Trophoblast cell (in vitro differentiated cells and primary cell): ENCODE results near the gene TMPRSS6.

ENCODE experiments used
- DNase-seq, 2 donors: peaks; one replicate each; pipeline ENCODE4 v3.0.0-alpha.2; 2016
- H2AFZ ChIP-seq: 2 replicates; pipeline ENCODE4 v1.6.1; 2013; ENCODE audit warnings: low read length, moderate library complexity, mild to moderate bottlenecking; ENCODE audit not compliant: insufficient read depth, poor library complexity
- H2AK5ac ChIP-seq: 2 replicates; pipeline ENCODE4 v1.6.1; 2013; ENCODE audit warnings: mild to moderate bottlenecking, low read length
- H2BK120ac ChIP-seq: 2 replicates; pipeline ENCODE4 v1.6.1; 2013; ENCODE audit warnings: low read length, mild to moderate bottlenecking, moderate library complexity; ENCODE audit not compliant: insufficient read depth, poor library complexity
- H2BK12ac ChIP-seq: 2 replicates; pipeline ENCODE4 v1.6.1; 2013; ENCODE audit warnings: mild to moderate bottlenecking, low read length, moderate library complexity
- H2BK5ac ChIP-seq: 2 replicates; pipeline ENCODE4 v1.6.1; 2013; ENCODE audit warnings: low read length, low read depth, moderate library complexity, mild to moderate bottlenecking; ENCODE audit not compliant: poor library complexity
- H3K14ac ChIP-seq: 2 replicates; pipeline ENCODE4 v1.6.1; 2013; ENCODE audit warnings: mild to moderate bottlenecking, low read length
- H3K18ac ChIP-seq: 2 replicates; pipeline ENCODE4 v1.6.1; 2013; ENCODE audit warnings: mild to moderate bottlenecking, low read length
- H3K23ac ChIP-seq: 2 replicates; pipeline ENCODE4 v1.6.1; 2013; ENCODE audit warnings: low read length
- H3K27ac ChIP-seq: 2 replicates; pipeline ENCODE4 v1.5.1; 2013; ENCODE audit warnings: low read depth, mild to moderate bottlenecking, inconsistent platforms, low read length, moderate library complexity
- H3K27me3 ChIP-seq: 2 replicates; pipeline ENCODE4 v1.6.1; 2013; ENCODE audit warnings: inconsistent platforms, mild to moderate bottlenecking, low read length, moderate library complexity; ENCODE audit not compliant: insufficient read depth
- H3K36me3 ChIP-seq, 2 experiments: 1 replicate in 1 of 2; 2 replicates in 1 of 2; pipeline ENCODE4 v1.6.1; 2013; ENCODE audit warnings: low read length in 2 of 2, mild to moderate bottlenecking in 2 of 2, moderate library complexity in 1 of 2; ENCODE audit not compliant: insufficient read depth in 2 of 2, control insufficient read depth in 1 of 2
- H3K4ac ChIP-seq: 2 replicates; pipeline ENCODE4 v1.6.1; 2013; ENCODE audit warnings: low read depth, mild to moderate bottlenecking, low read length, moderate library complexity
- H3K4me1 ChIP-seq, 2 experiments: 1 replicate in 1 of 2; 2 replicates in 1 of 2; pipeline ENCODE4 v1.6.1; 2013; ENCODE audit warnings: low read length in 2 of 2, mild to moderate bottlenecking in 2 of 2, moderate library complexity in 1 of 2; ENCODE audit not compliant: insufficient read depth in 2 of 2, control insufficient read depth in 1 of 2
- H3K4me2 ChIP-seq: 2 replicates; pipeline ENCODE4 v1.6.1; 2013; ENCODE audit warnings: inconsistent platforms, mild to moderate bottlenecking, low read length, moderate library complexity
- H3K4me3 ChIP-seq: 2 replicates; pipeline ENCODE4 v1.5.1; 2013; ENCODE audit warnings: mild to moderate bottlenecking, low read depth, low read length, inconsistent platforms
- H3K79me1 ChIP-seq: one replicate; pipeline ENCODE4 v1.6.1; 2013; ENCODE audit warnings: low read length
- H3K79me2 ChIP-seq: 2 replicates; pipeline ENCODE4 v1.6.1; 2013; ENCODE audit warnings: low read length, mild to moderate bottlenecking; ENCODE audit not compliant: control insufficient read depth, insufficient read depth, poor library complexity
- H3K9ac ChIP-seq: 2 replicates; pipeline ENCODE4 v1.6.1; 2013; ENCODE audit warnings: mild to moderate bottlenecking, low read length
- H3K9me3 ChIP-seq: 2 replicates; pipeline ENCODE4 v1.6.1; 2013; ENCODE audit warnings: low read depth, mild to moderate bottlenecking, control low read depth, inconsistent platforms, low read length; ENCODE audit not compliant: insufficient read depth
- H4K12ac ChIP-seq: 2 replicates; pipeline ENCODE4 v1.6.1; 2013; ENCODE audit warnings: low read depth, mild to moderate bottlenecking, low read length, moderate library complexity
- H4K8ac ChIP-seq: 2 replicates; pipeline ENCODE4 v1.6.1; 2013; ENCODE audit warnings: low read depth, mild to moderate bottlenecking, low read length, moderate library complexity
- H4K91ac ChIP-seq: one replicate; pipeline ENCODE4 v1.6.1; 2013; ENCODE audit warnings: low read depth, mild to moderate bottlenecking, low read length, moderate library complexity
- WGBS: extraction: QIAGEN DNeasy Blood & Tissue Kit; methylation state at CpG from one replicate; pipeline ENCODE4 v1.1.7; 2013; ENCODE audit warnings: missing lambda C conversion rate; ENCODE audit not compliant: insufficient read length, insufficient coverage; ENCODE audit errors: extremely low coverage; 5-methylcytosine and 5-hydroxymethylcytosine counted together

Gene TMPRSS6

GRCh38 chr22:37043828-37044538 is 65.5 kb downstream of the TMPRSS6 start:
- no peak overlapping the region for H3K18ac ChIP-seq
- H3K36me3 ChIP-seq, result no peaks in the 10 kb centered on the region
- no peak overlapping the region for H4K8ac ChIP-seq
- no peak overlapping the region for H4K12ac ChIP-seq
- no peak overlapping the region for H3K14ac ChIP-seq
- H3K79me2 ChIP-seq, result no peaks in the 10 kb centered on the region
- H3K27ac ChIP-seq, result no peak overlapping the region
- H3K4me3 ChIP-seq, result no peak overlapping the region
- H2AK5ac ChIP-seq, result no peak overlapping the region
- no peak overlapping the region for H2AFZ ChIP-seq
- no peak overlapping the region for H3K4ac ChIP-seq
- H3K23ac ChIP-seq, result no peak overlapping the region
- no CpG with 5 or more reads among the region's 17 CpGs for WGBS
- H3K27me3 ChIP-seq, result no peaks in the 10 kb centered on the region
- DNase-seq, result peak; percentile 57 to 73
- no peak overlapping the region for H3K9ac ChIP-seq
- H3K4me1 ChIP-seq, result no peaks in the 10 kb centered on the region
- no peak overlapping the region for H3K4me2 ChIP-seq
- H4K91ac ChIP-seq, result no peak overlapping the region
- no peak overlapping the region for H2BK12ac ChIP-seq
- no peaks in the 10 kb centered on the region for H3K79me1 ChIP-seq
- no peak overlapping the region for H2BK5ac ChIP-seq
- no peaks in the 10 kb centered on the region for H3K9me3 ChIP-seq
- H2BK120ac ChIP-seq, result no peak overlapping the region

GRCh38 chr22:37043209-37043827 is 66.2 kb downstream of the TMPRSS6 start:
- Histone ChIP-seq H3K79me1 (no peaks in the 10 kb centered on the region), H3K27ac (no peak overlapping the region), H3K14ac (no peak overlapping the region), H3K4me1 (no peaks in the 10 kb centered on the region), H3K79me2 (no peaks in the 10 kb centered on the region), H3K9ac (no peak overlapping the region), H3K4me3 (no peak overlapping the region), H2AK5ac (no peak overlapping the region), H2BK12ac (no peak overlapping the region), H3K23ac (no peak overlapping the region), H3K36me3 (no peaks in the 10 kb centered on the region), H3K27me3 (no peaks in the 10 kb centered on the region), H3K18ac (no peak overlapping the region), H3K4me2 (no peak overlapping the region), H4K12ac (no peak overlapping the region), H2BK5ac (no peak overlapping the region), H4K91ac (no peak overlapping the region), H3K4ac (no peak overlapping the region), H2BK120ac (no peak overlapping the region), H3K9me3 (no peaks in the 10 kb centered on the region), H2AFZ (no peak overlapping the region), H4K8ac (no peak overlapping the region)
- DNase-seq, result no peak
- no CpG with 5 or more reads among the region's 7 CpGs for WGBS

- DNase-seq, result no peak
- H3K9me3 ChIP-seq, result no peaks in the 10 kb centered on the region
- no peak overlapping the region for H2BK5ac ChIP-seq
- H4K91ac ChIP-seq, result no peak overlapping the region
- no peak overlapping the region for H3K14ac ChIP-seq
- no peak overlapping the region for H4K8ac ChIP-seq
- no peak overlapping the region for H3K18ac ChIP-seq
- no peak overlapping the region for H2AK5ac ChIP-seq
- no peak overlapping the region for H4K12ac ChIP-seq
- no peak overlapping the region for H2BK120ac ChIP-seq
- WGBS, result no CpG with 5 or more reads among the region's 2 CpGs
- H3K4ac ChIP-seq, result no peak overlapping the region
- no peak overlapping the region for H3K27ac ChIP-seq
- H3K23ac ChIP-seq, result no peak overlapping the region
- H2BK12ac ChIP-seq, result no peak overlapping the region
- no peak overlapping the region for H3K9ac ChIP-seq
- no peak overlapping the region for H2AFZ ChIP-seq
- H3K79me2 ChIP-seq, result no peaks in the 10 kb centered on the region
- no peak overlapping the region for H3K4me3 ChIP-seq
- H3K36me3 ChIP-seq, result no peaks in the 10 kb centered on the region
- H3K4me1 ChIP-seq, result no peaks in the 10 kb centered on the region
- H3K27me3 ChIP-seq, result no peaks in the 10 kb centered on the region
- H3K79me1 ChIP-seq, result no peaks in the 10 kb centered on the region
- H3K4me2 ChIP-seq, result no peak overlapping the region
These were observed 70.0 kb downstream of the TMPRSS6 start for GRCh38 chr22:37039466-37039865.

GRCh38 chr22:37037669-37038068 is 71.8 kb downstream of the TMPRSS6 start:
- no peak overlapping the region for H4K12ac ChIP-seq
- no peaks in the 10 kb centered on the region for H3K27me3 ChIP-seq
- no peak overlapping the region for H2BK12ac ChIP-seq
- no peak overlapping the region for H3K4me2 ChIP-seq
- H3K23ac ChIP-seq, result no peak overlapping the region
- no CpG with 5 or more reads among the region's 14 CpGs for WGBS
- no peaks in the 10 kb centered on the region for H3K36me3 ChIP-seq
- no peak overlapping the region for H4K8ac ChIP-seq
- no peaks in the 10 kb centered on the region for H3K9me3 ChIP-seq
- H3K4ac ChIP-seq, result no peak overlapping the region
- no peak overlapping the region for H2AFZ ChIP-seq
- H2BK120ac ChIP-seq, result no peak overlapping the region
- H2AK5ac ChIP-seq, result no peak overlapping the region
- H3K18ac ChIP-seq, result no peak overlapping the region
- no peaks in the 10 kb centered on the region for H3K79me1 ChIP-seq
- no peak overlapping the region for H4K91ac ChIP-seq
- H3K4me1 ChIP-seq, result peaks cover 4 to 7% of the 10 kb centered on the region in 2 experiments
- no peak overlapping the region for H2BK5ac ChIP-seq
- H3K79me2 ChIP-seq, result no peaks in the 10 kb centered on the region
- H3K14ac ChIP-seq, result no peak overlapping the region
- H3K27ac ChIP-seq, result no peak overlapping the region
- H3K9ac ChIP-seq, result no peak overlapping the region
- H3K4me3 ChIP-seq, result no peak overlapping the region
- DNase-seq, result no peak
